Body of pancreas (tissue), 4 donors: Measurements from ENCODE around the gene PNMA6E. TPM values are rescaled to one million over a fixed set of nuclear protein-coding genes. Genes with fewer than 3 reads are reported as not detected.

ENCODE experiments used
- ATAC-seq: fragments of 150-250 bp; one replicate; pipeline ENCODE4 v1.9.1; 2016
- DNase-seq, 4 donors: peaks; one replicate each; pipeline ENCODE4 v3.0.0-alpha.2; 2019
- H3K27ac ChIP-seq, 4 donors: fragments of 200-600 bp; sonication (generic); 1 replicate in 3 of 4; 2 replicates in 1 of 4; pipeline versions ENCODE4 v1.5.1 to v1.6.1; 2016 to 2019; ENCODE audit warnings: mild to moderate bottlenecking in 1 of 4, mixed read lengths in 1 of 4, moderate library complexity in 1 of 4
- H3K27me3 ChIP-seq, 2 donors: fragments of 200-600 bp; sonication (generic); one replicate each; pipeline ENCODE4 v1.6.0; 2016; ENCODE audit warnings: mild to moderate bottlenecking in 1 of 2
- H3K36me3 ChIP-seq, 2 donors: fragments of 200-600 bp; sonication (generic); replicated peaks in 1 of 2; 2 replicates each; pipeline ENCODE4 v1.5.1; 2016; ENCODE audit warnings: low read depth in 2 of 2; ENCODE audit not compliant: insufficient read depth in 1 of 2
- H3K4me1 ChIP-seq: fragments of 200-600 bp; sonication (generic); one replicate; pipeline ENCODE4 v1.6.0; 2016
- H3K4me3 ChIP-seq, 2 donors: fragments of 200-600 bp; sonication (generic); 1 replicate in 1 of 2; 2 replicates in 1 of 2; pipeline ENCODE4 v1.5.1; 2016 to 2019
- H3K9me3 ChIP-seq, 3 donors: fragments of 200-600 bp; sonication (generic); 1 replicate in 2 of 3; 2 replicates in 1 of 3; pipeline ENCODE4 v1.5.1; 2016
- POLR2A ChIP-seq, 3 donors: fragments of 450-650 bp; IDR thresholded peaks; one replicate each; pipeline ENCODE4 v1.6.1; 2016; ENCODE audit warnings: antibody characterized with exemption in 3 of 3, mild to moderate bottlenecking in 2 of 3
- WGBS, 2 donors: methylation state at CpG; one replicate each; pipeline ENCODE4 v1.1.5; 2017; 5-methylcytosine and 5-hydroxymethylcytosine counted together
- intact Hi-C: fragments of 100-400 bp; cut with DNase I; formaldehyde crosslinking; loops from one replicate; pipeline ENCODE4 v1.15.1; 2023
- total RNA-seq, 2 donors: library from RNA; depleted of rRNA; stranded (reverse); fragments of >200 nt; gene quantifications; one replicate each; pipeline ENCODE4 v1.1.0, GENCODE V29; 2016
- TF ChIP-seq, protein P1 (sequence below), 7 experiments: fragments of 450-650 bp in 4 of 7; fragments of 200-600 bp in 3 of 7; sonication (generic) in 3 of 7; IDR thresholded peaks; one replicate each; pipeline ENCODE4 v1.5.1; 2016 to 2019; ENCODE audit warnings: antibody characterized with exemption in 7 of 7

PNMA6E gene
- total RNA-seq, 2 donors from 2014 or later, result not detected

DNA sequence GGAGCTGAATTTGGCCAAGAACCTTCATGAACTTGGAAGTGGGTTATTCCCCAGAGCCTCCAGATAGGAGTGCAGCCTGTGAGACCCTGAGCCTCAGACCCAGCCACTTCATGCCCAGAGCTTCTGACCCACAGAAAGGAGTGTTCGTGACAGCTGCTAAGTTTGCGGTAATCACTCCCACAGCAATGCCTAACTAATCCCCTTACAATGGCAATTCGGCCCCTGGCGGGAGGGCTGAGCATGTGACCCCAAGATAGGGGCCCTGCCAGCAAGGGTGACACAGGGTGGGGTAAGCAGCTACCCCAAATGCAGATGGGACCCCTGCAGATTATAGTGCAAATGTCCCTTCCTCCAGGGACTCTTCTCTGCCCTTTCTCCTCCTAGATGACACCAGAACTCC lies 22.5 kb downstream of the PNMA6E start:
- ATAC-seq, result no peak
- intact Hi-C loops, result no loop called here
- Histone ChIP-seq H3K9me3 (no peaks in the 10 kb centered on the region), H3K4me1 (peaks cover 16% of the 10 kb centered on the region), H3K4me3 (no peak overlapping the region), H3K36me3 (no peaks in the 10 kb centered on the region), H3K27me3 (no peaks in the 10 kb centered on the region), H3K27ac (no peak overlapping the region)
- DNase-seq, result no peak
- 94% methylated on average over 4 of the region's 4 CpGs; no CpG with 5 or more reads in 1 of the 2 donors for WGBS, 2 donors
- TF ChIP-seq, protein P1, sequence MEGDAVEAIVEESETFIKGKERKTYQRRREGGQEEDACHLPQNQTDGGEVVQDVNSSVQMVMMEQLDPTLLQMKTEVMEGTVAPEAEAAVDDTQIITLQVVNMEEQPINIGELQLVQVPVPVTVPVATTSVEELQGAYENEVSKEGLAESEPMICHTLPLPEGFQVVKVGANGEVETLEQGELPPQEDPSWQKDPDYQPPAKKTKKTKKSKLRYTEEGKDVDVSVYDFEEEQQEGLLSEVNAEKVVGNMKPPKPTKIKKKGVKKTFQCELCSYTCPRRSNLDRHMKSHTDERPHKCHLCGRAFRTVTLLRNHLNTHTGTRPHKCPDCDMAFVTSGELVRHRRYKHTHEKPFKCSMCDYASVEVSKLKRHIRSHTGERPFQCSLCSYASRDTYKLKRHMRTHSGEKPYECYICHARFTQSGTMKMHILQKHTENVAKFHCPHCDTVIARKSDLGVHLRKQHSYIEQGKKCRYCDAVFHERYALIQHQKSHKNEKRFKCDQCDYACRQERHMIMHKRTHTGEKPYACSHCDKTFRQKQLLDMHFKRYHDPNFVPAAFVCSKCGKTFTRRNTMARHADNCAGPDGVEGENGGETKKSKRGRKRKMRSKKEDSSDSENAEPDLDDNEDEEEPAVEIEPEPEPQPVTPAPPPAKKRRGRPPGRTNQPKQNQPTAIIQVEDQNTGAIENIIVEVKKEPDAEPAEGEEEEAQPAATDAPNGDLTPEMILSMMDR (IDR thresholded peaks at IDR 0.05), result no peak
- no peak for TF ChIP-seq POLR2A (IDR thresholded peaks at IDR 0.05)

DNA sequence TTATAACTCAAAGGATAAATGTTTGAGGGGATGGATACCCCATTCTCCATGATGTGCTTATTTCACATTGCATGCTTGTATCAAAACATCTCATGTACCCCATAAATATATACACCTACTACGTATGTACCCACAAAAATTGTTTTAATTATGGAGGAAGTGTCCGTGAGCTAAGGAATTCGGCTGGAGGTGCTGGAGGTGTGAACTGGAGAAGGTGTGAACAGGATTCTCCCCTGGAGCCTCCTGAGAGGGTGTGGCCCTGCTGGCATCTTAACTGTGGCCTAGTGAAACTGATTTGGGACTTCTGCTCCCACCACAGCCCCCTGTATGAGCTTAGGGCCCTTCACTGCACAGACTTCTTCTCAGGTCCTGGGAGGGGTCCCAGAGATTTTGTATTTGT lies 23.4 kb downstream of the PNMA6E start:
- Histone ChIP-seq H3K27ac (no peak overlapping the region), H3K27me3 (no peaks in the 10 kb centered on the region), H3K36me3 (no peaks in the 10 kb centered on the region), H3K4me3 (no peak overlapping the region), H3K9me3 (no peaks in the 10 kb centered on the region), H3K4me1 (peaks cover 16% of the 10 kb centered on the region)
- WGBS, 2 donors, result 83 to 100% methylated on average over 1 to 3 of the region's 3 CpGs
- ATAC-seq, result no peak
- DNase-seq, result no peak
- intact Hi-C loops, result no loop called here
- TF ChIP-seq POLR2A (IDR thresholded peaks at IDR 0.05), result no peak

- no peak for TF ChIP-seq POLR2A (IDR thresholded peaks at IDR 0.05)
- TF ChIP-seq, protein P1 (IDR thresholded peaks at IDR 0.05), result no peak
- WGBS, 2 donors, result 60 to 86% methylated on average over 1 to 5 of the region's 5 CpGs
- no peak for DNase-seq
- H3K36me3 ChIP-seq, result no peaks in the 10 kb centered on the region
- no peaks in the 10 kb centered on the region for H3K9me3 ChIP-seq
- no peak overlapping the region for H3K4me3 ChIP-seq
- no peak overlapping the region for H3K27ac ChIP-seq
- H3K4me1 ChIP-seq, result no peaks in the 10 kb centered on the region
- no peaks in the 10 kb centered on the region for H3K27me3 ChIP-seq
- intact Hi-C loops, result no loop called here
- ATAC-seq, result no peak
Measured at GRCh38 chrX:153375571-153375970, 25.6 kb downstream of the PNMA6E start.

DNA sequence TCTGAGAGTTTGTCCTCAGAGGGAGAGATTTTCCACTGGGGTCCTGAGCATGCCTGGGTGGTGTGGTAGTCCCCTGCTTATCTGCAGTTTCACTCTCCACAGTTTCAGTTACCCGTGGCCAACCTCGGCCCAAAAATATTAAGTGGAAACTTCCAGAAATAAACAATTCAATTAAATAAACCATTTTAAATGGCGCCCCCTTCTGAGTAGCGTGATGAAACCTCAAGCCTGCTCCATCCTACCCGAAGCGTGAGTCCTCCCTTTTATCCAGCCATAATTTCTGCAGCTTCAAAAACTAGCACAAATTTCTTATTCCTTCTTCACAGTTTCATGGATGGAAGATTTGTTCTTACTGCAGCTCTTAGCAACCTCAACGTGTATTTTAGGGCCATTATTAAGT lies 26.7 kb downstream of the PNMA6E start:
- 65 to 81% methylated on average over 7 of the region's 7 CpGs for WGBS, 2 donors
- H3K27ac ChIP-seq, result no peak overlapping the region
- intact Hi-C loops, result no loop called here
- H3K4me1 ChIP-seq, result no peaks in the 10 kb centered on the region
- H3K36me3 ChIP-seq, result no peaks in the 10 kb centered on the region
- no peaks in the 10 kb centered on the region for H3K9me3 ChIP-seq
- TF ChIP-seq, protein P1 (IDR thresholded peaks at IDR 0.05), result no peak
- no peak for TF ChIP-seq POLR2A (IDR thresholded peaks at IDR 0.05)
- DNase-seq (no peak), ATAC-seq (no peak)
- no peak overlapping the region for H3K4me3 ChIP-seq
- H3K27me3 ChIP-seq, result no peaks in the 10 kb centered on the region

- no peak for DNase-seq
- Histone ChIP-seq H3K27ac (no peak overlapping the region), H3K4me1 (no peaks in the 10 kb centered on the region), H3K4me3 (no peak overlapping the region), H3K27me3 (no peaks in the 10 kb centered on the region), H3K9me3 (no peaks in the 10 kb centered on the region), H3K36me3 (no peaks in the 10 kb centered on the region)
- ATAC-seq, result no peak
- intact Hi-C loops, result no loop called here
- TF ChIP-seq POLR2A (IDR thresholded peaks at IDR 0.05), result no peak
- TF ChIP-seq, protein P1 (IDR thresholded peaks at IDR 0.05), result no peak
Measured at GRCh38 chrX:153372949-153373348, 28.2 kb downstream of the PNMA6E start.
